ENCODE measurements around the gene TMCO6.

DNA sequence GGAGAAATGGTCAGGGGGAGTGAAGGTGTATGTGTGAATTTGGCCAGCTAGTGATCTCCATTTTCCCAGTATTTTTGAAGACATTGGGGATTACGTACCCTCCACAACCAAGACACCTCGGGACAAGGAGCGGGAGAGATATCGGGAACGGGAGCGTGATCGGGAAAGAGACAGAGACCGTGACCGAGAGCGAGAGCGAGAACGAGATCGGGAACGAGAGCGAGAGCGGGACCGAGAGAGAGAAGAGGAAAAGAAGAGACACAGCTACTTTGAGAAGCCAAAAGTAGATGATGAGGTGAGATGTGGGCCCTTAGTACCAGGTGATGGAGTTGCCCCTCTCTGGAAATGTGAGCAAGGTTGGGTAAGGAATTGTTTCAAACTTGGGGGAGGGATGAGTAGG lies 19.6 kb downstream of the TMCO6 start:
- TF ChIP-seq PATZ1 (CRISPR knock-in tag; IDR thresholded peaks at IDR 0.05; ENCODE audit: borderline replicate concordance), result no peak
- no peak for TF ChIP-seq POU6F1 (CRISPR knock-in tag; IDR thresholded peaks at IDR 0.05; ENCODE audit: borderline replicate concordance, low read depth)
- no peak for TF ChIP-seq ZC3H10 (CRISPR knock-in tag; IDR thresholded peaks at IDR 0.05)
